ENCODE data around the gene TLR3. TPM values are rescaled to one million over a fixed set of nuclear protein-coding genes. Genes with fewer than 3 reads are reported as not detected.

Gene TLR3
- polyA plus RNA-seq, 4 donors = 12.4 to 17.1 (median 13.3) TPM

DNA sequence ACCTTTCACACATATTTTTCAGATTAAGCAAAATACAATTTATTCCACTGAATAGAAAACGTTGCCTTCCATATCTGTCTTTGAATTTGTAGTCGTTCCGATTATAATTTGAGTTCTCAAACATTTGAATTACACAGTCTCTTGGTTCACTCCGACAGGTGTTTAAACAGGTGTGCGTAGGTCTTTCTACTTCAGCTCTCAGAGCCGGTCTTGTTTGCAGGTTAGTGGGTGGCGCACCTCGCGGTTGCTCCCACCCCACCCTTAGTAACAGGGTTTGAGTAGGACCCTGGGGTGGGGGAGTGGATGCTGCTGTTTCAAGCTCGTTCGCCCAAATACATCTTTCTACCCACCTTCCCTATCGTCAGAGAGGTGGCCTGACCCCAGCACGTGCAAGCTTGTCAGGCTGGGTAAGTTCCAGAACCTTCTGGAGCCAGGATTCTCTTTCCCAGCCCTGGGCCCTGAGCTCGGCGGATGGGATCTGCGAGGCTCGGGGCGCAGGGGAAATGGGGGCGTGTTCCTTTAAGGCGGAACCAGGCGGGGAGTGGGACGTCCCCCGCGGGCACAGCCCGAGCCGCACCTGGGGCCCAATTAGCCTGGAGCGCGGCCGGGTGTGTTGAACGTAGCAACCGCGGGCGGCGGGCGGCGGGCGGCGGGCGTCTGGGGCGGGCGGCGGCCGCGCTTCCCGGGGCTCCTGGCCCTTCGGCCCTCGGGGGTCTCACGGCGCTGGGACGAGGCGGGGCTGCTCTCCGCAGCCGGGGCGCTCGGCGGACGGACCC lies 35.3 kb downstream of the TLR3 start, which contains the start of gene FAM149A:
Gene FAM149A (plus strand): TSS at position 591 of the 776 bp plus-strand sequence.
- peak in 1 of 4 donors; percentile 12 for DNase-seq (ENCODE audit: low read depth in 4 of 4, low spot score in 3 of 4)

DNA sequence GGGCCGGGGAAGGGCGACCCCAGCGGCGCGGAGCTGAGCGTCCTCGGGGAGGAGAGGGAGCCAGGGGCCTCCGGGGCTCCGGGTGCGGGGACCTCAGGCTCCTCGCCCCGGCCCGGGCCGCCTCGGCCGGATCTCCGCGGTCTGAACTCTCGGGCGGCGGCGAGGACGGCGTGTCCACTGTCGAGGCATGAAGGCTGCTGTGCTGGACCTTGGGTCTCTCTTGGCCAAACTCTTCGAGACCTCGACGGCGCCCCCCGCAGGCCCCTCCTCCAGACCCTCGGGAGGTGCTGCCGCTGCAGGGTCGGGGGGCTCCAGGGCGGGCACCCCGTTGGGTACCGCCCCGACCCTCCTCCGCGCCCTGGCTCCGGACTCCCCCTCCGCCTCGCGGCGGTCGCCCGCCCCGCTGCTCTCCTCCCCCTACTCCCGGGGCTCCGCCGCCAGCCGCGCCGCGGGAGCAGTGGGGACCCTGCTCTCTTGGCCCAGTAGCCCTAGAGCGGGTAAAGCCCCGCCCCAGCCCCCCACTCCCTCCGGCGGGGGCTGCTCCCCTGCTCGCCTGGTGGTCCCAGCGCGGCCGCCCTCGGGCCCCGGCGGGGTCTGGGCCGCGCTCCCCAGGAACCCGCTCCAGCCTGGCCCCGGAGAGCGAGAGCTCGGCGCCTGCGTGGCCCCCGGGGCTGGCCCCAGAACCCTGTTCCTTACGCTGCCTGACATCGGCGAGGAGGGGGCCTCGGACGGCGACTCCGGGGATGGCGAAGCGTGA lies 36.1 kb downstream of the TLR3 start:
- DNase-seq (ENCODE audit: low read depth in 4 of 4, low spot score in 3 of 4) = peak in 1 of 4 donors; percentile 18

DNA sequence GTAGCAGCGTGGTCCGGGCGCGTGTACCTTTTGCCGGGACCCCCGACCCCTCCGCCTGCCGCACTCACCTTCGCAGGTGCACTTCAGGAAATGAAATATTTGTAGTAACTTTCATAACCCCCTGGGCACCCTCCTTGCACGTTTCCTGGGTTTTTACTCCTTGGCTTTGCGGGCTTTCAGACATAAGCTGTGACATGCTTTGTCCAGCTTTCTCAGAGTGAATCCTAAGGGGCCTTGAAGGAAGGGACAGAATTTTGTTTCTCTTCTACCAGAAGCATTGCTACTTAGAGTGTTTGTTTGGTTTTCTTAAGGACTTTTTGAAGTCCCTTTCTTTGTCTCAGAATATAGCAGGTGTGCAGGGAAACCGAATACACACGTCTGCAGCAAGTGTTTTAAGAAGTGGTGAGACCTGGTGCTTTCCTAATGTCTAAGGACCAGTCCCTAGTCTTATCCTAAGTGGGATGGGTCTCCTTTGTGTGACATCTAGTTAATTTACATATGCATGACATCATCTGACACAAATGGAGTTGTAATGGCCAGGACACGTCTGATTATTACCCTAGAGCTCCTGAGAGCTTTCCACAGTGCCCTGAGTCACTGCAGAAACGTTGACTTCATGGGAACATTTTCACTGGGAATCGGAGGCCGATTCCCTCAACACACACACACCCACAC lies 36.8 kb downstream of the TLR3 start:
- DNase-seq (ENCODE audit: low read depth in 4 of 4, low spot score in 3 of 4) = peak in 1 of 4 donors; percentile 14

DNA sequence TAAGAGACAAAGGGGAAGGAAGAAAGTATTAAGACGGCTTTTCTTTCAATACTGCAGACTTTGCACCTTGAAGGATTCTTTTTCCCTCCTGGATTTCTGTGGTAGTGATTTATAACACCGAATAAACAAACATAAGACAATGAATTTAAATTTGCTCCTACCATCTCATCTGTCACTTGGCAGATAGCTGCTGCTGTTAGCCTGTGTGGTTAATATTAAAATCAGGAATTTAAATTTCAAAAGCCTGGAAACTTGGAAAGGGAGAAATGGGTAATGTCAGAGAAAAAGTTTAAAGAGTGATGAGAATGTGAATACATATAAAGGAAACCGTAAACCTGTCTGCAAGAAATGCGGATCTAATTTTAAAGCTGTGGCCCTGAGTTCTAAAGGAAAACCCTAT lies 39.0 kb downstream of the TLR3 start:
- no peak for DNase-seq (ENCODE audit: low read depth in 4 of 4, low spot score in 3 of 4)

DNA sequence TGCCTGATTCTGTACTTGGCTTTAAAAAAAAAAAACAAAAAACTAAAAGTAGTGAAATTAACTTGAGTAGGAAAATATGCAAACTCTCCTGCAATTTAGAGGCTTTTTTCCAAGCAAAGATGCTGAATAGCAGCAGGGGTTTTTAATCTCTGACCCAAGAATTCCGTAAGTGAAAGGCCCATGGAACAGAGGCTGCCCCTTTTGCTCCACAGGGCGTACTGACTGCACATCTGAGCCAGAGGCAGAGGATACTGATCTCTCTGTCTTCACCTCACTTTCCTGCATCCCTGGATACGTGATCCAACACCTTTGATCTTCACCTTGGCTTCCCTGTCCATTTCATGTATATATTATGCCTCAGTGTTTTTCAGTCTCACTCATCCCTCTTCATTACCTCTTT lies 39.4 kb downstream of the TLR3 start:
- DNase-seq (ENCODE audit: low read depth in 4 of 4, low spot score in 3 of 4) = no peak

DNA sequence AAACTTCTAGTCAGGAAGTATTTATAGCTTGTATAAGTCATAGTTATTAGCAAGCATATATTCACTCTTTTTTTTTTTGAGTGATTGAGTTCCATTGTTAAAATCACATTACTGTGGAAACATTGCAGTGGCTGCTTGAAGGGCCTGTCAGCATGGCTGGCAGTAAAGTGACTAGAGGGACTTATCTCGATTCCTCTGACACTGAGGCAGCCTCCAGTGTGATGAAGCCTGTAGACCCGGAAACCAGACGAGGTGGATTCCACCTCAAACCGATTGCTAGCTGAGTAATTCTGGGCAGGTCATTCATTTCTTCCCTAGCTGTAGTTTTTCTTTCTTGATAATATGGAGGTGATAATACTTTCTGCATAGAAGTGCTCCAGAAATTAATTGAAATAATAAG lies 40.3 kb downstream of the TLR3 start:
- DNase-seq (ENCODE audit: low read depth in 4 of 4, low spot score in 3 of 4) = no peak

DNA sequence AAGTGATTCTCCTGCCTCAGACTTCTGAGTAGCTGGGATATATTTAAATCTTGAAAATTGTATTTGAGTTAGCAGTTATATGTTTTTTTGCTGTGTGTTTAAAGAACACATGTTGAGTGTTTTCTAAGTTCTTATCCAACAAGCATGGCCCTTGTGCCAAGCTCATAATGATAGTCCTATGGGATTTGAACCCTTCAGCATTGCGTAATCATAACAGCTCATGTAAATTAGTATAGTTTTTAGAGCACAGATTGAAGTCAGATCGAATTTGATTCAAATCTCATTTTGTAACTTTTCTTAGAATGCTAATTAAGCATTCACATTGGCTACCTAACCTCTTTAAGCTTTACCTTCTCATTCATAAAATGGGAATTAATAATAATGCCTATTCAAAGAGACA lies 47.7 kb downstream of the TLR3 start:
- DNase-seq (ENCODE audit: low read depth in 4 of 4, low spot score in 3 of 4) = no peak

DNA sequence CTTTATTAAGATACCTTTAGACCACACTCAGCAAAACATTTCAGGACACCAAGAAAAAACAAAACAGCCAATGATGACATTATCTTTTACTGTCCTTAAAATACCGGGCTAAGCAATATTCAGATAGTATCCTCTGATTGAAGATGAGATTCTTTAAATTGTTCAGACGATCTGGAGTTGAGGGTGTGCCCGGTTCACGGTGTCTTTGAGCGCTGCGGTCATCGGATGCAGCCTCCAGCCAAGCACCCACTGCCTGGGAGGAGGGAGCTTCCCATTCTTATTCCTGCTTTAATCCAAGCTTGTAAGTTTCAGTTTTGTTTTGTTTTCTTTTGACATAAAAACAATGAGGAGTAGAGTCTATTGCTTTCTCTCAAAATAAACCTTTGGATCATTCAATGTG lies 49.6 kb downstream of the TLR3 start:
- DNase-seq (ENCODE audit: low read depth in 4 of 4, low spot score in 3 of 4) = no peak

DNA sequence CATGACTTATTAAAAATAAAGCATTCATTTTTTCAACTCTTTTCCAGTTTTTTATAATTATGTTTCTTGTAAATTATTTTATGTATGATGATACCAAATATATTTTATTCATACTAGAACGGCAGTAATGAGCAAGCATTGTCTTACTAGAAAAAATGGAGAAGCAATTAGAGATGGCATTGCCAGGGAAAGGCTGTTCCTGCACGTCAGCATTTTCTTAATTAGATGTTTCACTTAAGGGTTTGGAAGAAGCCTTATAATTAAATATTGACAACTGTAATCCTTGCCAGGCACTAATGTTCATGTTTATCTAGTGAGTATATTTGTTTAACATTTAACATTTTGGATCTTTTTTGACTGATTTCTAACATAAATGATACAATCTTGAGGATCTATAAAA lies 52.1 kb downstream of the TLR3 start:
- DNase-seq (ENCODE audit: low read depth in 4 of 4, low spot score in 3 of 4) = no peak

DNA sequence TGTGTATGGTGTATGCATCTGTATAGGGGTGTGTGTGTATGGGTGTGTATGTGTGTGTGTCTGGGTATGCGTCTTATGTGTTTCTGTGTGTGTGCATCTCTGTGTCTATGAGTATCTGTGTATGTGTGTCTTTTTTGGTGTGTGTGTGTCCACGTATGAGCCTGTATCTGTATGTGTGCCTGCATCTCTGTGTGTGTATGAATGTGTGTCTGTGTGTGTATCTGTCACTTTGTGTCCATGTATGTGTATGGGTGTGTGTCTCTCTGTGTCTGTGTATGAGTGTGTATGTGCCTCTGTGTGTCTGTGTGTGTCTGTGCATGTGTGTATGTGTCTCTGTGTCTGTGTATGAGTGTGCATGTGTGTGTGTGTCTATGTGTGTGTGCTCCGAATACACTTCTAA lies 59.9 kb downstream of the TLR3 start:
- DNase-seq (ENCODE audit: low read depth in 4 of 4, low spot score in 3 of 4) = no peak

DNA sequence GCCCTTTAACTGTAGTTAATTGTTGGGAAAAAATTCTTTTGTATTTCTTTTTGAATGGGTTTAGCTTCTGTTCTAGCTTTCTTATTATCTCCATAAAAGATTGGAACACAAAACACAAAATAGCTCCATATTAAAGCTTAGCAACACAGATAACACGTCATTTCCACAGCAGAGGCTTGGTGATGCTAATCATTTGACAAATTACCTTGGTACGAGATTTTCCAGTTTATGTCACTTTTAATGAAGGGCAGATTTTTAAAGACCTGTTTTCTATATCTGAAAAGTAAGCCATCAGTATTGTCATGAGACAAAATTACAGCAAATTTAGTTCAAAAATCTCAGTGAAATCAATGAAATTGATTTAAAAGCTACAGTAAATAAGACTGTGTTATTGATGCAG lies 63.0 kb downstream of the TLR3 start:
- no peak for DNase-seq (ENCODE audit: low read depth in 4 of 4, low spot score in 3 of 4)

DNA sequence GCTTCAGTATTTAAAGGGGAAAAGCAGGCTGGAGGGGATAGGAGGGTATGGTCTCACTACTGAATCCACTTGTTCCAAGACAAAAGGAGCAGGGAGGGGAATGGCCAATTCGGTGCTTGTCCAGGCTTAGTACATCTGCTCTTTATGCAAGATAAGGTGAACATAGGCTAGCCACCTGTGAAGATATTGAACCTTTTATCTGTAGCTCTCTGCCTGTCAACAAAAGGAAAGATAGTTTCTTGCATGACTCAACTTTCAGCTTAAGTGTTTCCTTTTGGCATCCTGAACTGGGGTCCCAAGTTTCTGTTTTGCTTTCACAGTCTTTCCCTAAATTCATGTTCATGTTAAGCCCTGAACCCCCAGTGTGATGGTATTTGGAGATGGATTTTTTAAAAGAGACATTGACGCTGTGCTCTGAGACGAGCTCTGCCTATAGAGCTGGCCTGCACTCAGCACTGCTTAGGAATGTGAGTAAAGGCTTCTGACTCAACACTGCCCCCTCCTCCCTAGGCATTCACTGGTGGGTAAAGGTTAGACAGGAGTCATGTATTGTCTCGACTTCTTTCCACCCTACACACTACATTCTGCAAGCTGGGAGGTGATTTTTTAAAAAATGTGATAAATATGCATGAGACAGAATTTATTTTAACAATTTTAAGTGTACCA lies 63.8 kb downstream of the TLR3 start:
- DNase-seq (ENCODE audit: low read depth in 4 of 4, low spot score in 3 of 4) = no peak

DNA sequence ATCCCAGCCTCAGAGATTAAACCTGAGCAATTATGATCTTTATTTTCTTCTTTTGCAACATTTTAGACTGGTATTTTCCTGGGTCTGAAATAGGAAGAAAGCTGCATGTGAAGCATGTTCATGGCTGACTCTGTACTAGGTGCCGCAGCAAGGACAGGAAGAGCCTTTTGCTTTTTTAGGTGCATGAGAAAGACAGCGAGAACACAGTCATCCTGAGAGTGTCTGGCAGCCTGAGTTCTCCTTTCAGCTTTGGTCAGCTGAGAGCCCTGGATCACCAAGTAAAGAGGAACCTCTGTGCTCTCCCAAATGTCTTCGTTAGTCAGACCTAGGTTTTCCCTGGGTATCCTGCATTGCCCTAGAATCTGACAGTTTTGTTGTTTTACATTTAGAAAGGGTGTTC lies 65.3 kb downstream of the TLR3 start:
- no peak for DNase-seq (ENCODE audit: low read depth in 4 of 4, low spot score in 3 of 4)

DNA sequence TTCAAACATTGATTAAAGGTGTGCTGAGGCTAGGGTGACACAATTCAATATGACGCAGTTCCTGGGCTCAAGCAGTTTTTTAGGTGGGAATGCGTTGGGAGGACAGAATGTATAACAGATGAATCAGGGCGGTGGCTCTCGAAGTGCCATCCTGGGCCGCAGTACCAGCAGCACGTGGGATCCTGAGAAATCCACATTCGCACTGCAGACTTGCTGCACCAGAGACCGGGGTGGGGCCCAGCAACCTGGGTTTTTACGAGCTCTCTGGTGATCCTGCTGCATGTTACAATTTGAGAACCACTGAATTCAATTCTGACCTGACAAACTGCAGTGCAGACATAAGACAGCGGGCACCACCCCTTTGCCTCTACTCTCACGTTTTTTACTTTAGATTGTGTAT lies 65.9 kb downstream of the TLR3 start:
- DNase-seq (ENCODE audit: low read depth in 4 of 4, low spot score in 3 of 4) = no peak

DNA sequence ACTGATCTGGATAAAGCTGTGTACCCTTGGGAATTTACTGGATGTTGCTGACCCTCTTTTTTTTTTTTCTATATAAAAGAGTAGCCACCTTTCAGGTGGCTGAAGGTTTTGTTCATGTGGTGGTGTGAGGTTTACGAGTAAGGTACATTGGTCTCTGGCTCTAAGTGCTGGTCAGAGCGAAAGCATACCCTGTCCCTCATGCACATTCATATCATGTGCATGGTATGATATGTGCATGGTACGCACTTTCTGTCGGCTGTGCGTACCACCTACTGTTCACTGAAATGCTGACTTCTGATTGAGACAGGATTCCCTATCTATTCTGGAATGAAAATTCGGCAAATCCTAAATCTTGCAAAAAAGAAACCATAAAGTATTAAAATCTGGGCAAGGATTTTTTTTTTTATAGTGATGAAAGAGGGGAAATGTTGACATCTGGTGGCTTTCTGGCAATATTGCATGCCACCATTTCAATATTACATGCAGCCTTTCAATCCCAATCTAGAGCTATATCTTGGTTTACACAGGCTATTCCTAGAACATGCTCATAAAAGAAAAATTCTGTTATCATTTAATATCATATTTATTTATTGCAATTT lies 68.3 kb downstream of the TLR3 start:
- no peak for DNase-seq (ENCODE audit: low read depth in 4 of 4, low spot score in 3 of 4)

Other genes starting within 250 kb of the TLR3 start
- gene FAM149A, start 35.5 kb downstream of the TLR3 start, polyA plus RNA-seq (ENCODE audit: insufficient read length in 4 of 4) = 10 to 100 TPM; 21.5 to 57.3 (median 51.7) TPM
- gene CYP4V2, start 122.4 kb downstream of the TLR3 start, polyA plus RNA-seq (ENCODE audit: insufficient read length in 4 of 4) = 10 to 100 TPM; 14.1 to 30.7 (median 16.8) TPM
- 1 to 10 TPM; 1.1 to 2.4 (median 1.8) TPM for gene KLKB1, start 158.4 kb downstream of the TLR3 start, polyA plus RNA-seq (ENCODE audit: insufficient read length in 4 of 4)
- gene F11, start 197.0 kb downstream of the TLR3 start, polyA plus RNA-seq (ENCODE audit: insufficient read length in 4 of 4) = 1 to 10 TPM; 1.8 to 4.7 (median 3.2) TPM